Glutamatergic neuron (in vitro differentiated cells): Measurements from ENCODE around the gene PRKCE. TPM values are rescaled to one million over a fixed set of nuclear protein-coding genes. Genes with fewer than 3 reads are reported as not detected.

Experiments used
- DNase-seq: peaks from one replicate; pipeline ENCODE4 v3.0.0; 2022
- H3K27ac Mint-ChIP-seq: one replicate; pipeline ENCODE4 v1.8.0; 2020; ENCODE audit warnings: mild to moderate bottlenecking, mixed read lengths, inconsistent platforms; ENCODE audit not compliant: unreplicated experiment
- H3K27me3 Mint-ChIP-seq: one replicate; pipeline ENCODE4 v1.8.0; 2020; ENCODE audit warnings: mild to moderate bottlenecking, moderate library complexity, mixed read lengths, inconsistent platforms; ENCODE audit not compliant: unreplicated experiment
- H3K36me3 Mint-ChIP-seq: one replicate; pipeline ENCODE4 v1.8.0; 2020; ENCODE audit warnings: mild to moderate bottlenecking, mixed read lengths, inconsistent platforms; ENCODE audit not compliant: unreplicated experiment
- H3K4me1 Mint-ChIP-seq: one replicate; pipeline ENCODE4 v1.8.0; 2020; ENCODE audit warnings: mild to moderate bottlenecking, low read depth, mixed read lengths, inconsistent platforms; ENCODE audit not compliant: unreplicated experiment
- H3K4me3 Mint-ChIP-seq: one replicate; pipeline ENCODE4 v1.8.0; 2020; ENCODE audit warnings: mild to moderate bottlenecking, mixed read lengths, inconsistent platforms; ENCODE audit not compliant: unreplicated experiment
- H3K9me3 Mint-ChIP-seq: one replicate; pipeline ENCODE4 v1.8.0; 2020; ENCODE audit warnings: mild to moderate bottlenecking, moderate library complexity, mixed read lengths, inconsistent platforms; ENCODE audit not compliant: unreplicated experiment
- CTCF ChIP-seq: fragments of 200-600 bp; sonication (generic); IDR thresholded peaks from one replicate; pipeline ENCODE4 v1.5.0; 2021; ENCODE audit not compliant: partially characterized antibody, unreplicated experiment
- total RNA-seq: library from RNA; stranded (reverse); fragmentation: NEBNext Ultra II Directional; extraction: Animal tissue kit (Norgen Biotek cat#: 25700); gene quantifications from one replicate; pipeline ENCODE4 v1.2.1, GENCODE V29; 2021; ENCODE audit not compliant: unreplicated experiment

Gene PRKCE
- total RNA-seq, 1 donor from 2014 or later, result 74.8 TPM

GRCh38 chr2:45813003-45813941 is 161.8 kb downstream of the PRKCE start:
- H3K4me1 Mint-ChIP-seq, result peaks cover 47% of the 10 kb centered on the region
- TF ChIP-seq CTCF, result no peak
- no peaks in the 10 kb centered on the region for H3K36me3 Mint-ChIP-seq
- H3K27me3 Mint-ChIP-seq, result peaks cover 3% of the 10 kb centered on the region
- peak; percentile 59 for DNase-seq
- H3K4me3 Mint-ChIP-seq, result peak overlapping the region; percentile 79
- peaks cover 16% of the 10 kb centered on the region for H3K9me3 Mint-ChIP-seq
- peak overlapping the region; percentile 97 for H3K27ac Mint-ChIP-seq

DNA sequence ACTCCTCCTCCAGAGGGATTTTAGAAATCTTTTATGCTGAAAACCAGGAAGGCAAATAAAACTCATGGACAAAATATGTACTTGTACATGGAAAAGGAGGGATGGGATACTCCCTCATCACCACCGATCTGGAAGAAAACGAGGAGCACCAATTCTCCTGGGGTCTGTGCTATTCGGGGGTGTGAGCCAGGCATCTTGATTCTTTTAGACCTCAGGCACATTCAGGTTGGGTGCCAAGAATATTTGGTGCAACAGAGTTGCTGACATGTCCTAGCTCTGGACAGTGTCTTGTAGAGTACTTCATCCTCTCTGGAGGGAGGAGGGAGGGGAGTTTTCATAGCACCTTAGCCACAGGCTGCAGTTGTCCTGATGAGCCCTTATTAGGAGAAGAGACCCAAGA is 163.0 kb downstream of the PRKCE start:
- no peak for DNase-seq
- Mint-ChIP-seq H3K36me3 (no peaks in the 10 kb centered on the region), H3K27me3 (peaks cover 3% of the 10 kb centered on the region), H3K4me3 (peak overlapping the region; percentile 79), H3K27ac (peak overlapping the region; percentile 97), H3K4me1 (peaks cover 58% of the 10 kb centered on the region), H3K9me3 (peaks cover 16% of the 10 kb centered on the region)
- no peak for TF ChIP-seq CTCF

DNA sequence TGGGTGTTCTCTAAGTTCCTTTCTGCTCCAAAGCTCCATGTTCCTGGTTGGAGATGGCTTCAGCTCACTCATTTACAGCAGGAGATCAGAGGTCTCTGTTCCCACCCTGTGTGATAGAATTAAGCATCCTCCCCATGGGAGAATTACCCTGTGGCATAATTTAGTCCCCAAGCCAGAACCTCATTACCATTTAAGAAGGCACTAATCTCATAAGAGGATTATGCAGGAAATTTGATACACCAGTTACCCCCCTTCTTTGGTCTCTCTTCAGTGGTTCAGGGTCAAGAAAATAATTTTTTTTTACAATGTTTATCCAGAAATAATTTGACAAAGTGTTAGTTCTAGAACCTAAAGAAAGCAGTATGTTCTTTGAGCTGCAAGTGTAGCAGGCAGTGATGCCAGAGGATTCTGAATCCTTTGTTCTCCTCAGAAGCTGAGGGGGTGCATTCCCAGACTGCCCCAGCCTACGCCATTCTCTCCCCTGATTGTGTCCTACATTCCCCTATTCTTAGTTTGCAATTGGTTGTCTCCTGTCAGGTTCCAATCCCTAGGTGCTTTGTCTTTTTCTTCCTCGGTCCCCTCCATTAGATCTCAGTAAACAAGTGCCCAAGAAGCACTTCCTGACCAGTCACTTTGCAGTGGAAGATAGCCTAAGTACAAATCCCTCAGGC is 163.6 kb downstream of the PRKCE start:
- Mint-ChIP-seq H3K9me3 (peaks cover 19% of the 10 kb centered on the region), H3K27ac (peak overlapping the region; percentile 97), H3K4me1 (peaks cover 64% of the 10 kb centered on the region), H3K27me3 (peaks cover 3% of the 10 kb centered on the region), H3K4me3 (peak overlapping the region; percentile 79), H3K36me3 (no peaks in the 10 kb centered on the region)
- TF ChIP-seq CTCF, result no peak
- DNase-seq, result no peak

GRCh38 chr2:45816272-45816671 is 164.8 kb downstream of the PRKCE start:
- H3K27me3 Mint-ChIP-seq, result peaks cover 4% of the 10 kb centered on the region
- no peak for DNase-seq
- H3K4me1 Mint-ChIP-seq, result peaks cover 67% of the 10 kb centered on the region
- TF ChIP-seq CTCF, result no peak
- no peak overlapping the region for H3K27ac Mint-ChIP-seq
- H3K4me3 Mint-ChIP-seq, result no peak overlapping the region
- peaks cover 21% of the 10 kb centered on the region for H3K9me3 Mint-ChIP-seq
- no peaks in the 10 kb centered on the region for H3K36me3 Mint-ChIP-seq
